ENCODE results near the gene S100A6. TPM values are rescaled to one million over a fixed set of nuclear protein-coding genes. Genes with fewer than 3 reads are reported as not detected.

Gene S100A6
- total RNA-seq, 2 donors from 2014 or later: 367 to 608 TPM

DNA sequence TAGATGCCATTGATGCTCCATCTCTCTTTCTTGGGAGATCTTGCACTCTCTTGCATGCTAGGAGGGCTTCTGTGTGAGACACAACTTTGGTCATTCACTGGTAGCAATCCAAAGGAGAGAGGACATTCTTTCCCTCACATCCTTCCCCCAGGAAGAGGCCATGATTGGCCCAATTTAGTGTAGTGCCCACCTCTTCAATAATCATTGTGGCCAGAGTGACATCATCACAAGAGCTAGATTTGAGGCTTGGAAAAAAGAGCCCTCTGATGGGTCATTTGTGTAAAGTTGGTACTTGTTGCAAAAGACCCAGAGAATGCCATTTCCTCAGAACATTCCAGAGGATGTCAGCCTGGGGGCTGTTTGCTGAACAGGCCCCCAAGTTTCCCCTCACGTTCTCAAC, 30.2 kb downstream of the S100A6 start:
- TF ChIP-seq, protein P1, sequence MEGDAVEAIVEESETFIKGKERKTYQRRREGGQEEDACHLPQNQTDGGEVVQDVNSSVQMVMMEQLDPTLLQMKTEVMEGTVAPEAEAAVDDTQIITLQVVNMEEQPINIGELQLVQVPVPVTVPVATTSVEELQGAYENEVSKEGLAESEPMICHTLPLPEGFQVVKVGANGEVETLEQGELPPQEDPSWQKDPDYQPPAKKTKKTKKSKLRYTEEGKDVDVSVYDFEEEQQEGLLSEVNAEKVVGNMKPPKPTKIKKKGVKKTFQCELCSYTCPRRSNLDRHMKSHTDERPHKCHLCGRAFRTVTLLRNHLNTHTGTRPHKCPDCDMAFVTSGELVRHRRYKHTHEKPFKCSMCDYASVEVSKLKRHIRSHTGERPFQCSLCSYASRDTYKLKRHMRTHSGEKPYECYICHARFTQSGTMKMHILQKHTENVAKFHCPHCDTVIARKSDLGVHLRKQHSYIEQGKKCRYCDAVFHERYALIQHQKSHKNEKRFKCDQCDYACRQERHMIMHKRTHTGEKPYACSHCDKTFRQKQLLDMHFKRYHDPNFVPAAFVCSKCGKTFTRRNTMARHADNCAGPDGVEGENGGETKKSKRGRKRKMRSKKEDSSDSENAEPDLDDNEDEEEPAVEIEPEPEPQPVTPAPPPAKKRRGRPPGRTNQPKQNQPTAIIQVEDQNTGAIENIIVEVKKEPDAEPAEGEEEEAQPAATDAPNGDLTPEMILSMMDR (IDR thresholded peaks at IDR 0.05): no peak
- no peaks in the 10 kb centered on the region for H3K9me3 ChIP-seq
- no peaks in the 10 kb centered on the region for H3K27me3 ChIP-seq (replicated peaks; ENCODE audit: insufficient read depth)
- H3K4me1 ChIP-seq (ENCODE audit: control insufficient read depth in 1 of 2, low read depth in 2 of 2): peaks cover 24 to 35% of the 10 kb centered on the region in 2 donors
- no peak overlapping the region for H3K4me3 ChIP-seq
- H3K36me3 ChIP-seq: no peaks in the 10 kb centered on the region
- peak overlapping the region; percentile 85 to 92 for H3K27ac ChIP-seq
- DNase-seq (ENCODE audit: low spot score): no peak
- no peak for ATAC-seq (ENCODE audit: insufficient number of reproducible peaks, low FRiP score, low read depth)

- Histone ChIP-seq H3K4me1 (ENCODE audit: control insufficient read depth in 1 of 2, low read depth in 2 of 2) (peaks cover 24 to 45% of the 10 kb centered on the region in 2 donors), H3K27me3 (replicated peaks; ENCODE audit: insufficient read depth) (no peaks in the 10 kb centered on the region), H3K36me3 (no peaks in the 10 kb centered on the region), H3K4me3 (no peak overlapping the region), H3K27ac (no peak overlapping the region), H3K9me3 (no peaks in the 10 kb centered on the region)
- TF ChIP-seq, protein P1 (IDR thresholded peaks at IDR 0.05): no peak
- no peak for DNase-seq (ENCODE audit: low spot score)
- no peak for ATAC-seq (ENCODE audit: insufficient number of reproducible peaks, low FRiP score, low read depth)
These were observed 32.0 kb downstream of the S100A6 start for GRCh38 chr1:153503766-153504165.

DNA sequence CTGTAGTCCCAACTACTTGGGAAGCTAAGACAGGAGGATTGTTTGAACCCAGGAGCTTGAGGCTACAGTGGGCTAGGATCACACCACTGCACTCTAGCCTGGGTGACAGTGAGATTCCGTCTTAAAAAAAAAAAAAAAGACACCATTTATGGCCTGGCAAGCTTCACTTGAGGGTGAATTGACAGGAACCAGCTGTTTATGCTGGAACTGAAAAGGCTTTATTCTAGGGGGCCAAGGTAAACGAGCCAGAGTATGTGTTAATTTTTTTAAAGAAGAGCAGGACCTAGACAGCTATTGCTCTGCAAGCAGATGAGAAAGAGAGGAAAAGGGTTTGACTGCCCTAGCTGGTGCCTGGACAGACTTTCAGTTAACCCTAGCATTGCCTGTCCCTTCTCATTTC, 37.0 kb downstream of the S100A6 start:
- Histone ChIP-seq H3K27me3 (replicated peaks; ENCODE audit: insufficient read depth) (no peaks in the 10 kb centered on the region), H3K27ac (no peak overlapping the region), H3K9me3 (no peaks in the 10 kb centered on the region), H3K4me3 (no peak overlapping the region), H3K4me1 (ENCODE audit: control insufficient read depth in 1 of 2, low read depth in 2 of 2) (peaks cover 4 to 32% of the 10 kb centered on the region in 2 donors), H3K36me3 (no peaks in the 10 kb centered on the region)
- DNase-seq (ENCODE audit: low spot score) (no peak), ATAC-seq (ENCODE audit: insufficient number of reproducible peaks, low FRiP score, low read depth) (no peak)
- TF ChIP-seq, protein P1 (IDR thresholded peaks at IDR 0.05): no peak

GRCh38 chr1:153495536-153495935, 40.3 kb downstream of the S100A6 start:
- Histone ChIP-seq H3K36me3 (no peaks in the 10 kb centered on the region), H3K4me1 (ENCODE audit: control insufficient read depth in 1 of 2, low read depth in 2 of 2) (peaks cover 12 to 64% of the 10 kb centered on the region in 2 donors), H3K27ac (peak overlapping the region; percentile 39 to 62), H3K9me3 (no peaks in the 10 kb centered on the region), H3K4me3 (no peak overlapping the region), H3K27me3 (replicated peaks; ENCODE audit: insufficient read depth) (no peaks in the 10 kb centered on the region)
- no peak for DNase-seq (ENCODE audit: low spot score)
- TF ChIP-seq, protein P1 (IDR thresholded peaks at IDR 0.05): no peak
- ATAC-seq (ENCODE audit: insufficient number of reproducible peaks, low FRiP score, low read depth): no peak

GRCh38 chr1:153494976-153495535, 40.7 kb downstream of the S100A6 start:
- H3K9me3 ChIP-seq: no peaks in the 10 kb centered on the region
- ATAC-seq (ENCODE audit: insufficient number of reproducible peaks, low FRiP score, low read depth) (no peak), DNase-seq (ENCODE audit: low spot score) (peak; percentile 72)
- peaks cover 14 to 69% of the 10 kb centered on the region in 2 donors for H3K4me1 ChIP-seq (ENCODE audit: control insufficient read depth in 1 of 2, low read depth in 2 of 2)
- TF ChIP-seq, protein P1 (IDR thresholded peaks at IDR 0.05): peak; percentile 95
- H3K4me3 ChIP-seq: no peak overlapping the region
- H3K27ac ChIP-seq: peak overlapping the region; percentile 39 to 62
- H3K36me3 ChIP-seq: no peaks in the 10 kb centered on the region
- no peaks in the 10 kb centered on the region for H3K27me3 ChIP-seq (replicated peaks; ENCODE audit: insufficient read depth)

Data from thoracic aorta (tissue), 2 donors.